8988T (cell line): ENCODE results near the gene C1orf35.

ENCODE experiments used
- DNase-seq: peaks from one replicate; pipeline ENCODE4 v3.0.0; 2011

C1orf35 gene

DNA sequence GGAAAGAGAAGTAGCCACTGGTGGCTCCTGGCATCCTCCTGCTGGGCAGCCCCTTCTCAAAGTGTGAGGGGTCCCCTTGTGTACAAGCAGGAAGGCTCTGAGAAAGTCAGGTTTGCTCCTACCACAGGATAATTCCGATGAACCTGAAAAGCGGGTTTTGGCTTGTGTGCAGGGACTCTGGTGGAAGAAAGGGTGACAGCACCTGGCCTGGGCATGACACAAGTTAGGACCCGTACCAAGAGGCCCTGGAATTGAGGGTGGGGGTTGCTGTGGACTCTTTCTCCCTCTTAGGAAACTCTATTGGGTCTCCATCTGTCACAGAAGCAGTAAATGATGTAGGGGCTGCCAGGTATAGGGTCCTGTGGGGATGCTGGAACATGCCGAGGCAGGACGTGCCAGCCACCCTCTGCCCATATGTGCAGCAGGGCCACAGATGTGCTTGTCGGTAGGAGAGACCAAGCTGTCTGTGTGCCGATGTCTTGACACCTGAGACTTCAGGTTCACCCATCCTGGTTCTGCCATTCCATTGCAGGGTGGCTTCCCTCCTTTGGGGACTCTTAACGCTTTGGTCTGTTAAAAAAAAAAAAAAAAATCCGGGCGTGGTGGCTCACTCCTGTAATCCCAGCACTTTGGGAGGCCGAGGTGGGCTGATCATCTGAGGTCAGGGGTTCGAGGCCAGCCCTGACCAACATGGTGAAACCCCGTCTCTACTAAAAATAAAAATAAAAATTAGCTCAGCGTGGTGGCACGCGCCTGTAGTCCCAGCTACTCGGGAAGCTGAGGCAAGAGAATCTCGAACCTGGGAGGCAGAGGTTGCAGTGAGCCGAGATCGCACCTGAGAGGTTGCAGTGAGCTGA is 9.8 kb downstream of the C1orf35 start:
- DNase-seq, result peak; percentile 11

DNA sequence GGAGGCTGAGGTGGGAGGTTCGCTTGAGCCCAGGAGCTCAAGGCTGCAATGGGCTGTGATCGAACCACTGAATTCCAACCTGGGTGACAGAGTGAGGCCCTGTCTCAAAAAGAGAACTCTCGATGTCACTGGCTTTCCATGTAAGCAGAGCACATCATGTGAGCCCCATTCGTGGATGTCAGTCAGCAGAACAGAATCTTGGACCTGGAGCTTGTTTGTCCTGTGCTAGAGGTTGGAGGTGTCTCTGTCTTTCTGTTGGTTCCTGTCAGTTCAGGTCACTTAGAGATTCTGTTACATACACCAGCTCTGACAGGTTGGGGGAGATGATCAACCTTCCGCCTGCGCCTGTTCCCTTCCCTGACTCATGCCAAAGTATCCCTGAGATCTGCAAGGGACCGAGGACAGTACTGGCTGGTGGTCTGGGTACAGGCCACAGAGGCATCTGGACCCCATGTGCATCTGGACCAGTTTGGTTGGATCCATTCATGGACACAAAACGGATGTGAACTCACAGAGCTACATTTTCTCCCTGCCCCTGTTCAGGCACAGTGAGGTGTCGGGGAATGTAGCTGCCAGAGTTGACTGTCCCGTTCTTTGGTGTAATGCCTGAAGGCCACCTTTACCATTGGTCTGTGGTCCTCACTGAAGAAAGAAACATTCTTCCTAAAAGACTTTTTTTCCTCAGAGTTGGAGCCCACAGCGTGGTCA is 10.6 kb downstream of the C1orf35 start:
- peak; percentile 5 for DNase-seq

- DNase-seq, result peak; percentile 2
Measured at GRCh38 chr1:228091084-228091483, 12.0 kb downstream of the C1orf35 start.

DNA sequence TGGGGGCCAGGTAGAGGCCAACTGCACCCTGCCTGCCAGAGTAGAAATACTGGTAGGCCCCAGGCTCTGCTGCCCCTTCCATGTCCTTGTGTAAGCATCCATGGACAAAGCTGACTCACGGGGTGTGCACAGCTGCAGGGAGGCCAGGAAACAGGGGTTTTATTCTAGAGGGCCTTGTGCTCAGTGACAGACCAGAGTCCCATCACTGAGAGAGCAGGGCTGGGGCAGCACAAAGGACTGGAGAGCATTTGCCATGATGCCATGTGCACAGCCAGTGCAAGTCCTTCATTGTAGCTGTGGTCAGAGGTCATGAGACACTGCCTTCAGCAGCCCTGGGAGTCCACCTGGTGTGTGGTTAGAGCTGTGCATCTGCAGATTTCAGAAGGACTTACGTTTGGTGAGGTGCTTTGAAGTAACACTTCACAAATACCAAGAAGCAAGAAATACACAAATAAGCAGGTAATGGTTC is 12.5 kb downstream of the C1orf35 start:
- peak; percentile 27 for DNase-seq

- DNase-seq, result peak; percentile 6
Measured at GRCh38 chr1:228089519-228090380, 13.4 kb downstream of the C1orf35 start.

DNA sequence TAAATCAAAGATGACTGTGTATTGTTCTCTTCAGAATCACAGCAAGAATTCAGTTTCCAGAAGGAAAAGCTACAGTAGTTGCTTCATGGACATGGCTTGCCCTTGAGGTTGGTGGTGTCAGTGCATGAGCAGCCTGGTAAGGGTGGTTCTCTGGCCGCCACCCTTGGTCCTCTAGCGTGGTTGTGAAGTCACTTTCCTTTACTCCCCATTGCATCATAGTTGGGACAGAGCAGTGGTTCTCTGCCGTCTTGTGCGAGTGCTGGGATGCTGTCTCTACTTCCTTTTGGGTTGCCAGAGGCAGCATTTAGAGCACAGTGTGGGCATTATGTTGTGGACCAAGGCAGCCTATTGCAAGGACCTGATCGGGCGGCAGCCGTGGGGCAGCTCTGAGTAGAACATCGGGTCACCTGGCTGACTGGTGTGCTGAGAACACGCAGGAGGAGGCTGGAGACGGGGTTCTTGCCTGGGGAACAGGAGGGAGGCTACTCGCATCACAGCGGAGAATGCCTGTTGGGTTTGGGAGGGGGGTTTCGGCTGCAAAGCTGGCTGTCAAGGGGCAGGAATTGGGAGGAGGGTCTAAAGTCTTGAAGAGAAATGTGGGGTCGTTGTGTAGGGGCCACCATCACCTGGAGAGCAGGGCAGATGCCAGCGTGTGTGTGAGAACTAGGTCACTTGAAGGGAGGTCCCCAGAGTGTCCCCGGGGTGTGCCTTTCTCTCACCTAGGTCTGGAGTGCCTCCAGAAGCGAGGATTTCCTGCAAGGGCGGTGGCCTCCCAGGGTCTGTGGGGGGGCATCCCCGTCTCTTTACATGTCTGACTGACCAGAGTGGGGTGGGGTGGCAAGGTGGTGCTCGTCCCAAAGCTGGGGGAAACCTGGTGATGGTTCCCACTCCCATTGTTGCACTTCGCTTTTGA is 14.3 kb downstream of the C1orf35 start:
- no peak for DNase-seq

DNA sequence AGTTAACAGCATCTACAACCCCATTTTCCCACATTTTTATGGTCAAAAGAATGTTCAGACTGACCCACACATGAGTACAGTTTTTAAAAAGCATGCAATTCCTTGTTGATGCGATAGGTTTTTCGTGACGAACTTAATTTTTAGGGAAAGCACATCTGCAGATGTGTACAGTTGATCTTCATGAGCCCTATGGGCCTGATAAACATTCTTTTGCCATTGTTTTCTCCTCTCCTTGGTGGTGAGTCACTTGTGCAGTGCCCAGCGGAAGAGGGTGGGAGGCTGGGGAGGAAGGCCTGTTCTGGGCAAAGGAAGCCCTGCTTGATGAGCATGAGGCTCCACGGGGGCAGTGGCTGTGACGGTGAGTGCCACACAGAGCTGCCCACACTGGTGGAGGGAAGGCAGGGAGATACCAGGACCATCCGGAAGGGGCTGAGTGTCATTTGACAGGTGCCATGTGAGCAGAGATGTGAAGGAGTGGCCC is 15.3 kb downstream of the C1orf35 start:
- peak; percentile 72 for DNase-seq

GRCh38 chr1:228085287-228085951 is 17.7 kb downstream of the C1orf35 start:
- DNase-seq, result no peak

DNA sequence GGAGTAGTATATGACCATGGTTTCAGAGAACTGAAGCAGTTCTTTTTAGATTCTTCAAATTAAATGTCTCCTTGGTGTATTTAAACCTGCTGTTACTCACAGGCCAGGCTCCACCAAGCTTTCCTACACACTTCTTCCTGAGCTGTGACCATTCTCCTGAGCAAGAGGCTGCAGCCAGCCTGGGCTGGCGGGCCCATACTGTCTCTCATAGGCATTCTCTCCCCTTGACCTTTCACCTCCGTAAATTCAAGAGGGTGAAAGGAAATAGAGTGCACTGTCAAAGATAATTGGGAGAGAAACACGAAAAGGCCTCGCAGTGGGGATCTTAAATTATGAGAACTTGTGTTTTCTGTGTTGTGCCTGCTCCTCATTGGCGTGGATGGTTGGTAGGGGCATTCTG is 18.3 kb downstream of the C1orf35 start:
- no peak for DNase-seq

- no peak for DNase-seq
Measured at GRCh38 chr1:228084325-228084724, 18.8 kb downstream of the C1orf35 start.

GRCh38 chr1:228083871-228084278 is 19.2 kb downstream of the C1orf35 start:
- DNase-seq, result no peak

- no peak for DNase-seq
Measured at GRCh38 chr1:228082918-228083870, 19.9 kb downstream of the C1orf35 start.

- peak; percentile 96 for DNase-seq
Measured at GRCh38 chr1:228082214-228082917, 20.8 kb downstream of the C1orf35 start, which contains the start of gene ARF1. Gene ARF1, plus strand, starts transcription at chr1:228082708. Its CDS starts 14,407 bp downstream, at chr1:228097115.

GRCh38 chr1:228081578-228082213 is 21.4 kb downstream of the C1orf35 start:
- DNase-seq, result no peak

GRCh38 chr1:228081144-228081543 is 22.0 kb downstream of the C1orf35 start:
- DNase-seq, result no peak

GRCh38 chr1:228079601-228080263 is 23.4 kb downstream of the C1orf35 start:
- DNase-seq, result no peak

GRCh38 chr1:228079013-228079412 is 24.1 kb downstream of the C1orf35 start:
- DNase-seq, result no peak
